B cell (primary cell): Measurements from ENCODE around the gene PPP1R26.

ENCODE experiments used
- CTCF ChIP-seq: fragments of 200-600 bp; IDR thresholded peaks from one replicate; pipeline ENCODE4 v1.8.0; 2022; ENCODE audit warnings: antibody characterized with exemption, mild to moderate bottlenecking
- EZH2 ChIP-seq: IDR thresholded peaks from 2 replicates; pipeline ENCODE4 v1.6.1; 2012; ENCODE audit warnings: borderline replicate concordance, low read depth, mild to moderate bottlenecking, moderate library complexity, low read length; ENCODE audit not compliant: insufficient read depth, poor library complexity, severe bottlenecking

GRCh38 chr9:135505406-135506187, 26.0 kb downstream of the PPP1R26 start:
- TF ChIP-seq CTCF (no peak), EZH2 (no peak)
